GM21423 (cell line): ENCODE data around the gene ZNF543.
"Not testable (repeated sequence)": the region's sequence is repeated elsewhere in the genome, so short reads cannot be mapped to it uniquely, and the experiment has no call there.

Source experiments
- ATAC-seq: cut with Tn5 transposase; IDR thresholded peaks from one replicate; pipeline ENCODE4 v1.9.1; 2021; ENCODE audit warnings: mild to moderate bottlenecking, moderate library complexity; ENCODE audit not compliant: unreplicated experiment

The ZNF543 gene

GRCh38 chr19:57320180-57321084, at the start of gene ZNF543:
ZNF543 (plus strand) TSS chr19:57320472; CDS start chr19:57320854, 382 bp downstream.
- ATAC-seq: peak; percentile 96

- ATAC-seq: no peak
Measured at GRCh38 chr19:57271280-57271679, 49.0 kb upstream of the ZNF543 start.

- ATAC-seq: no peak
Measured at GRCh38 chr19:57273014-57273413, 47.3 kb upstream of the ZNF543 start.

GRCh38 chr19:57276430-57276829, 43.8 kb upstream of the ZNF543 start:
- ATAC-seq: no peak

DNA sequence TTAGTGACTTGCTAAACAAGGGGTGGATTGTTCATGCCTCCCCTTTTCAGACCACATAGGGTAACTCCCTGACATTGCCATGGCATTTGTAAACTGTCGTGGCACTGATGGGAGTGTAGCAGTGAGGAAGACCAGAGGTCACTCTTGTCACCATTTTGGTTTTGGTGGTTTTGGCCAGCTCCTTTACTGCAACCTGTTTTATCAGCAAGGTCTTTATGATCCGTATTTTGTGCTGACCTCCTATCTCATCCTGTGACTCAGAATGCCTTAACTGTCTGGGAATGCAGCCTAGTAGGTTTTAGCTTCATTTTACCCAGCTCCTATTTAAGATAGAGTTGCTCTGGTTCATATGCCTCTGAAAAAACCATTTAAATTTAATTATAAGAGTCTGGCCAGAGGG, 41.8 kb upstream of the ZNF543 start:
- not testable (repeated sequence) for ATAC-seq

DNA sequence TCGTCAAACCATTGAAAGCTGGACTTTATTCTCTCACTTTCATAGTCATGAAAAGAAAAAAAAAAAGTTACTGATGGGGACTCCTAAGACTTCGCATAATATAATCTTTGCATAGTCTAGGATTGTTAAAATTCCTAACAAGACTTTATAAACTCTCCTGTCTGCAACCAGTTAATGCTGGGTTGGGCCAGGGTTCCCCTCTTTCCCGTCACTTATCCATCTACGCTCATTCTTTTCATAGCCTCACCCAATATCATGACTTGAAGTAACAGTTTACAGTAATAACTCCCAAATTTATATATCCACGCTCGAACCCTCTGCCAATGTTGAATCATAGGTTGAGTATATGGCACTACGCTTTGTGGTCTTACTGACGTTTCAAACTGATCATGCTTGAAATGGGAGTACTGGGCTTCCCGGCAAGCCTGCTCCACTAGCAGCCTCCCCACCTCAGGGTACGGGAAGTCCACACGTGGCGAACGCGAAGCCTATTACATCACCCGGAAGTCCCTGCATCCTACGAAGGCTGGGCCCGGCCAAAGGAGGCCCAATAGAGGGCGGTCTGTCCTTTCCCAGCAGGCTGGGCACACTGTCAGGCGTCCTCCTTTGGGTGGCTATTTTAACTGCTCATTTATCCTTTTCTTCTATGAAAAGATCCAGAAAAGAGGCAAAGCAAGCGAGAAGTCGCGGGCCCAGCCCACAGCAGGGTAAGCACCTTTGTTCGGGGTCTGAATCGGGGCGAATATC, 40.7 kb upstream of the ZNF543 start:
- ATAC-seq: peak; percentile 64

DNA sequence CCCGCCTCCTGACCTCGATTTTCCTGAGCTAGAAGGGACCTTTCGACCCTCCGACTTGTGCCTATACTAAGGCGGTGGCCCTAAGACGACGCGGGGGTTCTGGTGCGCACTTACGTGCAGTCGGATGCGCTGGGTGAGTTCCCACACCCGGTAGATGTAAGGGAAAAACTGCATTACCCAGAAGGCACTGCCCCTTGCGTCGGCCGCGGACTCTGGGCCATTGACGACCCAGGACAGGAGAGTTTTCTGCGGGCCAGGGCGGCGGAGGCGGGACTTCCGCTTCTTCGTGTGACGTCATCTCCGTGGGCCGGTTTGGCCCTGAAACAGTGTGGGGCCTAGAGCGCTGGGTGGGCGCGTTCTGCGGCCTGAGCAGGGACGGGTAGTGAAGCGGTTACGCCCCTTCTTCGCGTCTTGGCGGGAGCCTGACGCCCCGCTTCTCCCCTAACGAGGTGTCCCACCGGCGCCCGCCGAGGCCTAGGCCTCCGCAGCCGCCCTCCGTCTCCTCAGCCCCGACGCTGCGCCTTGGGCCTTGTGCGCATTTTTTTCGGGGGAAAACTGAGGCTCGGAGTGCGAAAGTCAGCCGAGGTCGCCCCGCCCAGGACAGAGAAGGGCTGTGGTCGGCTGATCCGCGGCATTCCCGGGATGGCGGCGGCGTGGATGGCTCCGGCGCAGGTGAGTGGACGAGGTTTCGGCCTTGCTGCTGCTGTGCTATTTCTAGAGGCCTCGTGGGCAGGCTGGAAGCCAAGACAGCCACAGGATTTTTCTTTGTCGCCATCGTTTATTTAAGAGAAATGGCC, 39.9 kb upstream of the ZNF543 start, which contains the start of gene ZNF460:
TSS of gene ZNF460 (plus strand) at position 321 of the 797 bp plus-strand sequence. CDS start at position 643, 322 bp downstream.
- ATAC-seq: peak; percentile 75

DNA sequence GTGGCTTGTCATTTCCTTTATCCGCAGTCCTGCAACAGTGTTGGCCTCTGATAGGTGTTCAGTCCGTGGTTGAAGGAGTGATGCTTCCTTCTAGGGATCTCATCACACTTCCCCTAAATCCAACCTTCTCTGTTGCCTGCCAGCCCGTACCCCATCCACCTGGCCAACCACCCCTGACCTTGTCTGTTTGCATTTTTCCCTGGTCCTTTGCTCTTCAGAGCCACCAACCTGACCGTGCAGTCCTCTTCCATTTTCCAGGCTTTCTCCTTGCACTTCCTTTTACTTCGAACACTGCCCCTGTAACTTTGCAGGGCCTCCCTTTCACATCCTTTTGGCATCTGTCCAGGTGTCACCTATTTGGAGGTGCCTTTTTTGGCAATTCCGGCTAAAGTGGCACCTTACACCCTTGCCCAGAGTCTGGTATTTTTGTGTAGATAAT, 39.3 kb upstream of the ZNF543 start:
- ATAC-seq: no peak

DNA sequence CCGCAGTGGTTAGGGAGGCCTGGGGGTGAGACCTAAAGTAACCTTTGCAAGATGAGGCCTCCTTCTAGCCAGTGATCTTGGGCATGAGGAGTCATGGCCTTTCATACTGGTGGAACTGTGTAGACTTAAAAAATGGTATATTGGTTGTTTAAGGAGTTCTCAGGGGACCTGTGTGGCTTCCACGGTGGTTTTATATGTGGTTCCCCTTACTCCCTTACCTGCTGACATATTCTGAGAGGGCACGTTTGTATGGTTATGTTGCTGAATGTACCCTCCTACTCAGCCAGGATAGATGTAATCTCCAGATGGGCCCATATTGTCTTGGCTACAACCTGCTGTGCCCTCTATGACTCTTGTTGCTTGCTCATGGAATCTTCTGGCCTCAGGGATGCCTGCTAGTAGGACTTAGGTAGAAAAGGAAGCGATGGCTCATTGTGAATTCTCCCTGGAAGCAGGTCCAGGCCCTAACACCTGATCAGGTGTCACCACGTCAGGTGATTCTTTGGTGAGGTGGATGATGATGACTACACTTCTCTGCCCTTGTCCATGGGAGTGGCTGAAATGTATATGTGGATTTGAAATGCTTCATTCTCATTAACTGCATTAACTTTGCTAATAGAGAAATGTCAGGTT, 38.1 kb upstream of the ZNF543 start:
- ATAC-seq: no peak

DNA sequence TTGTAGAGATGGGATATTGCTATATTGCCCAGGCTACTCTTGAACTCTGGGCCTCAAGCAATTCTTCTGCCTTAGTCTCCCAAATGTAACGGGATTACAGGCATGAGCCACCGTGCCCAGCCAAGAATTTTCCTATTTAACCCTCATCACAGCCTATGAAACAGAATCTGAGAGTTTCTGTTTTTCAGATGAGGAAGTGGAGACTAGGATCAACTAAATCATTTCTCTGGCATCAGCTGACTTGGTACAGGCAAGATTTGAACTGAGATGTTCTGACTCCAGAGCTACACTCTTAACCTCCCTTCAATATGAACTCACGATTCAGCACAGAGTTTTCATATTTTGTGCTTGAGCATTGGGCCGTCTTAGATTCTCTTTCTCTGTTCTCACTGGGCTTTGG, 31.9 kb upstream of the ZNF543 start:
- no peak for ATAC-seq

- ATAC-seq: no peak
Measured at GRCh38 chr19:57290970-57291369, 29.3 kb upstream of the ZNF543 start.

GRCh38 chr19:57292547-57292946, 27.7 kb upstream of the ZNF543 start:
- no peak for ATAC-seq

DNA sequence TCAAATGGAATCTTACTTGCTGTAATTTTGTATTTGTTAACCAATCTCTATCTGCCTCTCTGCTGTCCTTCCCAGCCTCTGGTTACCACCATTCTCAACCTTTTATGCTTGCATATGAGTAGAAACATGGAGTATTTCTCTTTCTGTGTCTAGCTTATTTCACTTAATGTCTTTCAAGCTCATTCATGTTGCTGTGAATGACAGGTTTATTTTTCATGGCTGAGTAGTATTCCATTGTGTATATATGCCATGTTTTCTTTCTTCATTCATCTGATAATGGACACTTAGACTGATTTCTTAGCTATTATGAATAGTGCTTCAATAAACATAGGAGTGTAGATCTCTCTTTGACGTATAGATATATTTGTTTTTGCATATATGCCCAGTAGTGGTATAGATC, 26.6 kb upstream of the ZNF543 start:
- ATAC-seq: no peak

GRCh38 chr19:57302020-57302465, 18.2 kb upstream of the ZNF543 start:
- ATAC-seq: no peak

GRCh38 chr19:57302727-57303401, 17.4 kb upstream of the ZNF543 start:
- no peak for ATAC-seq

DNA sequence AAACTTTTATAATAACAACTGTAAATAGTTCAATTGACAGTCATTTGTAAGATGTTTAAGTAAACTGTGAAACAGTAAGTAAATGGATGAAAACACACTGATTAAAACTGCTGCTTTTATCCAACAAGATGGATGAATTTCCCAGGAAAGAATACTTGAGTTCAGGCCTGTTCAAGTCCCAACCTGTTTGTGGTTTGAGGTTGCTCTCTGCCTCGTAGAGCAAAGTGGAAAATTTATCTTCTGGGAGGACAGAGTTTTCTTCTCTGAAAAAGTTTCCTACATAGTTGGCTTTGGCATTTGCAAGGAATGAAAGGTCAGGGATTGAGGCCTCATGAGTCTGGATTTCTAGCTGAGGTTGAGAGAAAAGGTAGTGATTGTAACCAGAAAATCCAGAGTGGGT, 15.2 kb upstream of the ZNF543 start:
- ATAC-seq: no peak

GRCh38 chr19:57308514-57308913, 11.8 kb upstream of the ZNF543 start:
- ATAC-seq: no peak

DNA sequence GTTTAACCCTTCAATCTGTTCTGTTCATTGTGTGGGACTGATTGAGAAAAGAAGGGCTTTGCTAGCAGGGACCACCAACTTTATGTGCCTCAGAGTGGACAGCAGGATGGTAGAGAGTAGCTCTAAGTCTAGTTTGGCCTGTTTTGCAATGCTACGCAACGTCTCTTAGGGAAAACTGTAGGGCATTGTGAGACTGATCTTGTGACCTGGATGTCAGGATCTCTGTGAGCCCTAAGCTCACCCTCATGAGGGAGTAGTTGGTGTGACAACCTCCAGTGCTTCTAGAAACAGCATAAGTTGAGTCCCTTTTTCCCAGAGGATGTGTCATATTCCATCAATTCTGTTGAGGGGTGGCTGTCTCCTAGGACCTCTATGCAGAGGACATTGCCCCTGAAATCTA, 9.5 kb upstream of the ZNF543 start:
- no peak for ATAC-seq

DNA sequence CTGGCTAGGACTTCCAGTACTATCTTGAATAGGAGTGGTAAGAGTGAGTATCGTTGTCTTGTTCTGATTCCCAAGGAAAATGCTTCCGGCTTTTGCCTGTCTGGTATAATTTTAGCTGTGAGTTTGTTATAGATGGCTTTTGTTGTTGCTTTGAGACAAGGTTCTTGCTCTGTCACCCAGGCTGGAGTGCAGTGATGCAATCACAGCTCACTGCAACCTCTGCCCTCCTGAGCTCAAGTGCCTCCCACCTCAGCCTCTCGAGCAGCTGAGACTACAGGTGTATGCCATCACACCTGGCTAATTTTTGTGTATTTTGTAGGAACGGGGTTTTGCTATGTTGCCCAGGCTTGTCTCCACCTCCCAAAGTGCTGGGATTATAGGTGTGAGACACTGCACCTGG, 6.1 kb upstream of the ZNF543 start:
- no peak for ATAC-seq

GRCh38 chr19:57317503-57317902, 2.8 kb upstream of the ZNF543 start:
- ATAC-seq: no peak
